GM18519 (cell line): Measurements from ENCODE around the gene CD101.

Experiments used
- ATAC-seq: cut with Tn5 transposase; IDR thresholded peaks from one replicate; pipeline ENCODE4 v1.9.1; 2021; ENCODE audit warnings: mild to moderate bottlenecking, moderate library complexity; ENCODE audit not compliant: unreplicated experiment, low FRiP score

CD101 gene

DNA sequence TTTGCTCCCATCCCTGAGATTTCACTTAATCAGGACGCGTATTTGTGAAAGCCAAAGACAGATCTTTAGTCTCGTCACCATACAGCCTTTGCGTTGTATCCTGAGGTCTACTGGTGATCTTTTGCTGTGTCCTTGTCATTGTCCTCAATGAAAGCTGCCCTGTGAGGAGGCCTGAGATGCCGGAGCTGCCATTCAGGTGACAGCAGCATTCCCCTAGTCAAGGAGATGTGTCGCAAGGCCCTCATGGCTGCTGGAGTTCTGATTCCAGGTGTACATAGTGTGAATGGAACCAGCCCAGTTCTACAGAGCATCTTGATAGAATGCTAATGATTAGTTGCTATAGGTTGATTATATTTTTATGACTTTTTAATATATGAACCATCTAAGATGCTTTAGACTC is 82.7 kb downstream of the CD101 start:
- ATAC-seq: no peak
